SKM-1 (cell line): ENCODE measurements around the gene CCNY.

Source experiments
- DNase-seq: peaks from one replicate; lab custom pipeline; 2025; ENCODE audit not compliant: unreplicated experiment; lab: John Stamatoyannopoulos, UW

CCNY gene

DNA sequence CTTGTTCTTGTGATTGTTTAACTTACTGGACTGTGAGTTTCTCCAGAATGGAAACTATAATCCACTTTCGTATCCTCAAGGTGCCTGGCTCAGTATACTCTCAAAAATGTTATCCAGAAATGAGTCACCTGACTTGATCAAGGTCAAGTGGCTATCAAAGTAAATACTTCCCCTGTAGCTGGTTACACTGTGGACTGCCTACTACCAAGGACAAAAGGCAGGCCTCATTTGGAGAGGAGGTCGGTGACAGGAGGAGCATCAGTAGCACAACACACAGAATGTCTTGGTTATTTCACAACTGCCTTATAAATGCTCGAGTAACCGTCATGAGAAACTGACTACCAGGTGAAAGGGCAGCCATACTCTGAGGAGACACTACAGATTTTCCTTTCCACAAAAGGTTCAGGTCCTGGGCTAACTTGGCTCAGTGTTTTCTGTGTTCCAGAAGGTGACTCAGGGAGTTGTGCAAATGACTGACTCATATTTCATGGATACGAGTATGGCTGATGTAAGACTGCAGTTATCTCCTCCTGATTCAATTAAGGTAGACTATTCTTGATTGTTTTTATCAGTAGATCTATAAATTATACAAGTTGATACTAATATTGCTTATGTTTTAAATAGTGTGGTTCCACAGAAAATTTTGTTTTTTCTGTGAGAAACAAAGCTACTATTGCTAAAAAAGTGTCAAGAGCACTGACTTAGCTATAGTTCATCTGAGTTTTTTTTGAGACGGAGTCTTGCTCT lies 4.2 kb upstream of the CCNY start:
- no peak for DNase-seq

DNA sequence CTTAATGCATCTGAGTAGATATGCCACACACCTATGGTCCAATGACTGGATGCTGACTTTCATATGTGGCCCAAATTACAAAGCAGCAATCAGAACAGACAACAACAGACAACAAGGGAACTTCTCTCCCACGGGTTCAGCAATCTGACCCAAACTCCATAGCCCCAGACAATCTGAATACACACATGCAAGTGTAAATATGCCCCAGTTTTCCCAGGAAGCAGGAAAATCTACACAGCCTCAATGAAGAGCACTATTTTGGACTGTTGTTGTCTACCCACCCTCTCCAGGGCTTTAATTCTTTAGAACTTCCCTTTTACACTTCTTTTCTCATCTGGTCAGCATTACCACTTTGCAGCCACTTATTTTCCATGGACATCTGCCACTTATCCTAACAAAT lies 2.0 kb upstream of the CCNY start:
- DNase-seq = no peak

DNA sequence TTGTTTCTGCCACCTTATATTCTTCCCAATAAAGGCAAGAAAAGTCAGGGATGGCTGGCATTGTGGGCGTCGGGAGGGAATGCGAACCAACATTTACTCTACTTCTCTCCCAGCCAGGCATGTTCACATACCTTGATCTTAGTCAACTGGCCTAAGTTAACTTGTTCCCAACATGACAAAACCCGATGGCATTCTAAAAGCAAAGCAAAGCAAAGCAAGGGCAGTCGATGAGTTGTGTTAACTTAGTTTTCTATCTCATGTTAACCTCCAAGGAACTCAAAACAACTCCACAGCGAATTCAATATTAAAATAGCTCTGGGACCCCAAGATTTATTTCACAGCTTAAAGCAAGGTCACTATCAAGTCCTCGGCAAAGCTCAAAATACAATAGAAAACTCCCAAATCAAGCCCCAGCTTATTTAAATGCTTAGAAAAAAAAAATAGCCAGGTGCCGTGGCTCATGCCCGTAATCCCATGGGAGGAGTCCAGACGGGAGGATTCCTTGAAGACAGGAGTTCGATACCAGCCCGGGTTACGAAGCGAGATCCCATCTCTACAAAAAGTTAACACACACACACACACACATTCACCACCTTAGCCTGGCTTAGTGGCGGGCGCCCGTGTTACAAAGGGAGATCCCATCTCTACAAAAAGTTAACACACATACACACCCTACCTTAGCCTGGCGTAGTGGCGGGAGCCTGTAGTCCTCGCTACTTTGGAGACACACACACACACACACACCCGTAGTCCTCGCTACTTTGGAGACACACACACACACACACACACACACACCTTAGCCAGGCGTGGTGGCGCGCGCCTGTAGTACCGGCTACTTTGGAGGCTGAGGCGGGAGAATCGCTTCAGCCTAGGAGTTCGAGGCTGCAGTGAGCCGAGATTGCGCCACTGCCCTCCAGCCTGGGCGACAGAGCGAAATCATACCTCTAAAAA lies 901 bp upstream of the CCNY start:
- DNase-seq = no peak

DNA sequence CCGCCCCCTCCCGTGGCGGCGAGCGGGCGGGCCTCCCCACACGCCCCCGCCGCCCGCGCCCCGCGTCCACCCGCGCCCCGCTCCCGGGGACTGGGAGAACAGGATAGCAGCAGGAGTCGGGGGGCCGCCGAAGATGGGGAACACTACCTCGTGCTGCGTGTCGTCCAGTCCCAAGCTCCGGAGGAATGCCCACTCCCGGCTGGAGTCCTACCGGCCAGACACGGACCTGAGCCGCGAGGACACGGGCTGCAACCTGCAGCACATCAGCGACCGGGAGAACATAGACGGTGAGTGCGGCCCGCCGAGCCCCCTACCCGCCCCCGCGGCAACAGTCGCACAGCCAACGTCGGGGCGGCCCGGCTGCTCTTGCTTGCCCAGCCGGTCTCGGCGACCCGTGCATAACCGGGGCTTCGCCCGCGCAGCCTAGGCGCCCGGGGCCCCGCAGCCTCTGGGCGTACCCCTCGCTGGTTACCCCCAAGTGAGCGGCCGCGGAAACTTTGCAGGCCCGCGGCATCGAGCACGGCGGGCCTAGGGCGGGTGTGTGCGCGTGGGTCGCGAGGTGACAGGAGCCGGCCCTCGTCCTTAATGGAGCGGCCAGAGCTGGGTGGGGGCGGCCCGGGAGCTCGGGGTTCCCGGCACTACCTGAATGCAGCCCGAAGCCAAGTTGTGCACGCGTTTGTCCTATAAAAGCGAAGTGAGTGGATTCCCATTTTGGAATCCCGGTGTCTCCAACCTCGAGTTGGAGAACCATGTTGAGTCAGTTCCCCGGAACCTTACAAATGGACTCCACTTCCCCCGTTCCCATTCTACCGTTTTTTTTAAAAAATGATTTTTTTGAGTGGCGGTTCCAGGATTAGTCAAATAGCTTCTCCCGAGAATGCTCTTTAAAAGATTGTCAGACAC lies 863 bp downstream of the CCNY start:
- DNase-seq = no peak

DNA sequence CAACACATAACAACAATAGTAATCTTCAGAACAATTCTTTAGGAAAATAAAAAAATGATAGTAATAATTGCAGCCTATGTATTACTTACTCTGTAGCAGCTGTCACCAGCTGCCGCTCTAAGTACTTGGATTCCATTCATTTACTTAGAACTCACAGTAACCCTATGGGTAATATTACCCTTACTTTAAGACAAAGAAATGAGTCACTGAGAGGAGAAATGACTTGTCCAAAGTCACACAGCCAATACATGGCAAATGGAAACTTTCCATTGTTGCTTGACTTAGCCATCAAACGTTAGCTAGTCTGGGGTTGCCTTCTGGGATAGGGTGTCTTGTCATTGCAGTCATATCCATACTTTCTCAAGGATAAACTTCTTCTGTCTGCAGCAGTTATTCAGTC lies 3.6 kb downstream of the CCNY start:
- DNase-seq = no peak

DNA sequence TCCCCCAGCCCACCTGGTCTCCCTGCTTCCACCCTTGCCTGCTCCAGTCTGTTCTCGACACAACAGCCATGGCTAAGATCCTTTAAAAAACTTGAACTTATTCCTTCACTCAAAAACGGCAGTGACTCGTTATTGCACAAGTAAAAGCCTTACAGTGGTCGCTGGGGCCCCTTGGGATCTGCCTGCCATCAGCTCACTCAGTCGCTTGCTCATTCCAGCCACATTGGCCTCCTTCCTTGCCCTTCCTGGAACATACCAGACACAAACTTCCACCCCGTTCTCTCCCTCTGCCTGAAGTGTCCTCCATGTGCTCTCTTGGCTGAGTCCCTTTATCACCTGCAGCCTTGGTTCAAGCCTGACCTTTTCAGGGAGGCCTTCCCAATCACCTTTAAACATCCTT lies 4.7 kb downstream of the CCNY start:
- no peak for DNase-seq

DNA sequence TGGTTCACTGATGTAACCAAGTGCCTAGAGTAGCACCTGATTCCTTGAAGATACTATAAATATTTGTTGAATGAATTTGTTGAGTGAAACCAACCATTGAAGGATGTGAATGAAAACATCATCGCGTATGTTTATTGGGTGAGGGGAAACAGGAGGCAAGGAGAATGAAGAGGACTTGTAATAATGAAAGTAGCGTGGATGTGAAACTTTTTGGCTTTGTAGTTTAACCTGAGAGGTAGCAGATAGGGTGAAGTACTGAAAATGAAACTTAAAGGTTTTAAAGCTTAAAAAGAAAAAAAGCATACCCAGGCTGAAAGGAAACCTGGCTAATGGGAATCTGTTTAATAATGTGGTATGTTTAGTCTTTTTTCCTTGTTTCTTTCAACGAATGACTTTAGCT lies 5.2 kb downstream of the CCNY start:
- DNase-seq = no peak

DNA sequence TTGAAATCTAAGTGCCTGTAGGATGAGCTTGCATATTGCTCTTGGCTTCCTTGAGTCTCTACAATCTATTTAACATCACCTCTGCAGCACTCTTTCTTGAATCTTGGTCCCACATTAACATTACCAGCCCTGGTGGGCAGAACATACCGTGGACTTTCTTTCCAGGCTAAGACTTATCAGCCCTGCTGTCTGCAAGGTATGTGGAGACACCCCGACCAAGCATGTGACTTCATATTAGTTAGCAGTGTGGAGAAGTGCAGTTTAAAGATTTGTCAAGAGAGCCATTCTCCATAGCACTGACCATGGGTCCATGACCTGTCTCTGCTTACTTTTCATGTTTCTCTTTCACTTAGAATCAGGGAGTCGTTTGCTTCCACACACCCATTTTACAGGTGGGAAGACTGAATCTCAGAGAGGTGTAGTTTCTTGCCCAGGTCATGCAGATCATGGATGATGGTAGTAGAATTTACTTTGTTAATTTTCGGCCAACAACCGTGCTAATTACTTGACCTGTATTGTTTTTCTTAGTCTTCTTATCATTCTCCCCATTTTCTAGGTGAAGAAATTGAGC lies 6.0 kb downstream of the CCNY start:
- no peak for DNase-seq

DNA sequence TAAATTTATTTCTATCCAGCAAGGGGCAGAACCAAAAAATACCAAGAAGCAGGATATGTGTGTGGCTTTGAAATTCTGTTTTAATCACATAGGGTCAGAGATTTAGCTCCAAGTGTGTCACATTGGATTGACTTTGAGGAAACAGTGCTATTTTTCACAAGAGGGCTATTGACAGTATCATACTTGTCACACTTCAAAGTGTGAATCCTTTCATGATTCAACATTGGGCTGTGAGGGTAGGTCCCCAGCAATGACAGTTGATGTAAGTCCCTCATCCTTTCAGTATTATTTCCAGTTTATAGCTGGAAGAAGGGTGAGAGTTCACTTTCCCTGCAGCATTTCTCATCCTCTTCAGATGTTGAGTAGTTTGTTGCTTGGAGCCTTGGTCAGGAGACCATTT lies 7.4 kb downstream of the CCNY start:
- DNase-seq = no peak

DNA sequence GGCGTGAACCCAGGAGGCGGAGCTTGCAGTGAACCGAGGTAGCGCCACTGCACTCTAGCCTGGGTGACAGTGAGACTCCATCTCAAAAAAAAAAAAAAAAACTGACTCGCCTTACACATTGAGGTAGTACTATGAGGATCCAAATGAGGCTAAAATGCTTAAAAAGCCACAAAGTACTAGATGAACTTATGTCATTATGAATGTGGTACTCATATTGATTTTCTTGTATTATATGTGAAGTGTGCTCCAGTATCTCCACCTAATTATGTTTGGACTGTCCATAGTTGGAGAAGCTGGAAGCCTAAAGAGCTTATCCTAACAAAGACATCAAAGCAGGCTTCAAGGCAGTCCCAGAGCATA lies 9.1 kb downstream of the CCNY start:
- DNase-seq = no peak

DNA sequence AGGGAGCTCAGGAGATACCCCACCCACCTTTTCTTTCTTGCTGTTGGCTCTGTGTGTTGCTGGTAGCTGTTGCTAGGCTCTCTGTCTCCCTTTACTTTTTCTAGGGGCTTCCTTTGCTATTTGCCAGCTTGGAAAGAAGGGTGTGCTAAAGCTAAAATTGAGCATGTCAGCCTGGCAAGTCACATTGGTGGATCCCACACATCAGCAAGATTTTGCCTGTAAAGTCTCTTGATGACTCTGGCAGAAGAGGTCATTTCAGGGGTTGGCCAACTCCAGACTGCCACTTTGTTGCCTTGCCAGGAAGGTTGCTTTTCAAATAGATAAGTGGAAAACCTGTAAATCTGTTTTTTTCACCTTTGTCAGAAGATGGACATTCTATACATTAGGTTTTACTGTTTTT lies 9.9 kb downstream of the CCNY start:
- no peak for DNase-seq

DNA sequence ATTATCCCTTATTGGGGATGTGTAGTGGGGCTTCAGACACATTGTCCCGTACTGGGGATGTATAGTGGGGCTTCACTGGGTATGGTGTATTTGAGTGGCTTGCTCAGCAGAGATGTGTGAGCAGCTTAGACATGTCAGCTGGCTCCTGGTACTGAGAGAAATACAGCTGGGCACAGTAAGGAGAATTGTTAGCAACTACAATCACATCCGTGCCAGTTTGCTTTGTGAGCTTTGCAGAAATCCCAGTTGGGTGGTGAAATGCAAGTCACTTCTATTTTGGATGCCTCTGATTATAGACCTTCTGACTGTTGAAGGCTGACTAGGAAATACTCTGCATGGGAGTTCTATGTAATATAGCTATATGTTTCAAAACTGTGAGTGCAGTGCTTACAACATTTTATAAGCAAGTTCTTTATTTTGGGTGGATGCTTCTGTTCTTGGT lies 10.8 kb downstream of the CCNY start:
- no peak for DNase-seq

DNA sequence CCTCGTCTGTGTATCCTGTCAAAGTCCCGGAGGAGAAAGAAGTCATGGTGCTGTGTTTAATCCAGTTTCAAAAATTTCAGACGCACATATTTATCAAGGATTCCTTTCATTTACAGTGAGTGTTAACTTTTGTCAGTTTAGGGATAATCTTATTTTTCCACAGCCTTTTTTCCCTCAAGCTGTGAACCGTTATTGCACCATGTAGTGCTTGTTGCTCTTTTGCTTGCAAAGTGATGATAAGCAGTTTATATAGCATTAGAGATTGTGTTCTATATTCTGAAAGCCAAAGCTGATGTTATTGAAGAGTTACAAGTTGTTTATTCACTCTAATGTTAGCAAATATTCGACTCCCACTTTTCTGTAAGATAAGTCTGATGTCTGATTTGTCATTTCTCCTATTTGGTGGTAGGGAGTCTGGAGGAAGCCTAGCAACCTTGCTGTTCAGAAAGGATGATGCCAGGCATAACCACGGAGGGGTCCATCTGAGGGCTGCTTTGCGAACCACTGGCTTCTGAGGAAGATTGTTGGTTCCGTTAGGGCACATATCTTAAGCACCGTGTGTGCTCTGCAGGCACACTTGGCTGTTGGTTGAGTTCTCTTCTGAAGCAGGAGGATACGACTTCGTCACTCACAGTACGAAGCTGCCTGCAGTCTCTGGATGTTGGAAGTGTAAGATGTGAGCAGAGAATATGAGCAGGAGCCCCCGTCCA lies 11.7 kb downstream of the CCNY start:
- no peak for DNase-seq

DNA sequence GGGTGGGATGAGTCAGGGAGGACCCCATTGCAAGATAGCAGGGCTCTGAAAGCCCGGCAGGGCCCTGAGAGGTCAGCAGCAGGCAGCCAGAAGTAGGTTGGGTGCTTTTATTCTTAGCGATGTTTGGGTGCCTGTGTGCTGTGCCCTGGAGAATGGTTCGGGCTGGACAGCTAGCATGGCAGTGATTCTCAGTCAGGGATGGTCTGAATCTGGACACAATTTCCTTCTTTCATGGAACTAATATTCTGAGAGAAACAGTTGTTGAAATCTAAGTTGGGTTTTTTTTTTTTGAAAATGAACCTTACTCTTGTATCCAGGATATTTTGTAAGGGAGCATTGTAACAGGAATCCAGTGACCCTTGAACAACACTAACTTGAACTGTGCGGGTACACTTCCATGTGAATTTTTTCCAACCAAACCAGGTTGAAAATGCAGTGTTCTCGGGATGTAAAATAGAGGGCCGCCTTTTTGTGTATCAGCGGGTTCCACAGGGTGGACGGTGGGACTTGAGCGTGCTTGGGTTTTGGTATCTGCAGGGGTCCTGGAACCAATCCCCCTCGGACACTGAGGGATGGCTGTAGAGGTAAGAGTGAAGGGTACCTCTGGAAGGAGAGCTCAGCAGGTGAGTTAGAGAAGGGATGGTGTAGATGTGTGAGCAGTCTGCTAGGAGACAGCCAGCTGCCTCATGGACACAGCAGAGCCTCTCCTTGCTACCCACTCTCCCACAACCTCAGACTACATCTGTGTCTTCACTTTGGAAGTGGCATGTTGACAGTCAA lies 12.5 kb downstream of the CCNY start:
- DNase-seq = no peak

DNA sequence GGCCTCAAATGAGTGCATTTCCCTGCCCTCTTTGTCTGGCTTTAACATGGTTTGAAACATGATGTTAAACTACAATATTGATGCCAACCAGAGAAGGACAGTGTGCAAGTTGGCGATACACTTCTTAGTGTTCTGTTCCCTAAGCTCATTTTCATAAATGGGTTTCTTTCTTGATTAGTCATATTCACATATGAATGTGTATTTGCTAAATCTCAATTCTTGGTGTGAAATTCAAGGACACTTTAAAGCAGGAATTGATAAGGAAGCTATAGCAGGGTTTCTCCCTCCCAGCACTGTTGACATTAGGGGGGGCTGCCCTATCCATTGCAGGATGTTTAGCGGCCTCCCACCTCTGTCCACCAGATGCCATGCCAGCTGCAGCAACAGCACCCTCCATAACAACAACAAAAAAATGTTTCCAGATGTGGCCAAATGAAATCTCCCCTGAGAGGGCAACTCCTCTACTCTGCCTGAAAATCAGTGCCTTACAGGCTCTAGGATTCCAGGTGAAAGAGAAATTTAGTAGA lies 13.1 kb downstream of the CCNY start:
- no peak for DNase-seq

DNA sequence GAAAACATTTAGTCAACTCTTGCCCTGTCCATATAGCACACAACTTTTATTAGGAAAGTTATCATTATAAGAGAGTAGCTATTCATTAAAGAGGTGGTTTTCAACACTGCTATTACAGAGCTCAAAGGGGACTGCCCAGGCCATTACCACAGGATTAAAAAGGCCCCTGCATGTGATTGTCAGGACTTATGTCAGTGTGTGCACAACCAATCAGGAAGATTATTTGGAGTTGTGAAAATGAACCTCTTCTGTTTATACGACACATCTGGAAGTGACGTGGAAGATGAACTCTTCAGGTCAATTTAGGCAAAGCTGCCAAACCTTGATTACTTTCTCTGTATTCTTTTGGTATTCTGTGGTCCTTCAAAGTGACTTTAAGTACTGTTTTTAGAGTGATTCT lies 14.7 kb downstream of the CCNY start:
- DNase-seq = no peak

DNA sequence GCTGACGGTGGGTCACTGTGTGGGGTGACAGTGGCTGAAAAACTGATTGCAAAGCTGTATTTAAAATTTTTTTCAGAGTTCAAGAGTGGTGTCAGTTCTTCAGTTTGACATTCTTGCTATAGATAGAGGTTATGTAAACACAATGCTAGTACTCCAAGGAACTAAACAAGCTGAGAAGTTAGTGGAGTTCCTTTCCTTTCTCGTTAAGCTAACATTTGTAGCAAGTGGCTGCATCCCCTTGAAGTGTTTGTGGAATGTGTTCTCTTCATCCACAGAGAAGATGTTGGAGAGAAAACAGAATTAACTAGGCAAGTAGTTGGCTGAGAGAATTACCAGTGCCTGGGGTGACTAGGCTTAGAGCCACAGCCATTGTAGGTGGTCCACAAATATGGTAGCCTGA lies 15.8 kb downstream of the CCNY start:
- DNase-seq = no peak

DNA sequence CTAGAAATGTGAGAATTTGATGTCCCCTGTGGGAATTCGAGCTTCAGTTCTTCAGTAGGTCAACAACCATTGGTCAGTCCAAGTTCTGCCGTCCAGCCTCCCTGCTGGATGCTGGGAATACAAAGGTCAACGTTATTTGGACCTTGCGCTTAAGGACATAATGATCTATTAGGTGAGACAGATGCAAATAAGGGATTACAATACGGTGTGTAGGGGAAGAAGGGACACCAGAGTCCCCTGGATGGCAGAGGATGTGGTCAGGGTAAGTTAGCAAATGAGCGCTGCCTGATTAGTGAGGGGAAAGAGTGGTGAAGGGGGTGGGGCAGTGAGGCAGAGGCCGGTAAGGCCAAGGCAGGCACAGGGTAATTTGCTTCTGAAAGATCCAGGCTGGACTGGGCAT lies 16.2 kb downstream of the CCNY start:
- no peak for DNase-seq

DNA sequence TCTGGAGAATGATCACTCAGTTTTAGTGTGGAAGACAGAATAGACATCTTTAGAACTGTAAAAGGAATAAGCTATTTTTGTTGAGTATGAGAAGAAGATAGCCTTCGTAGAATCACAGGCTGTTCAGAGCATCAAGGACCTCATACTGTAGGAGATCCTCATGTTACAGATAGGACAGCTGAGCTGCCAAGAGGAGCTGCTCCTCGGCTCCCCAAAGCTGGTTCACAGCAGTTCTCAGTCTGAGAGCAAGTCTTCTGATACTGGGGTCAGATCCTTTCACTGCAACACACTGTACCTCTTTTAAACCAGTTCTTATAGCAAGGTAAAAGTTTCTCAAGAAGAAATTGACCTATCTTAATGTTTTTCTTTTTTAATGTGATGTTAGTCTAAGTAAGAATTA lies 17.1 kb downstream of the CCNY start:
- no peak for DNase-seq
